Neural progenitor cell (in vitro differentiated cells): ENCODE data around the gene SLC35C1. TPM values are rescaled to one million over a fixed set of nuclear protein-coding genes. Genes with fewer than 3 reads are reported as not detected.

Source experiments
- DNase-seq: peaks from one replicate; pipeline ENCODE4 v3.0.0-alpha.2; 2016; ENCODE audit warnings: low spot score
- H2AFZ ChIP-seq: fragments of 200-600 bp; sonication (generic); replicated peaks from 2 replicates; pipeline ENCODE4 v1.6.1; 2016; ENCODE audit warnings: antibody characterized with exemption
- H3F3A ChIP-seq: fragments of 200-600 bp; sonication (generic); 2 replicates; pipeline ENCODE4 v1.6.1; 2016; ENCODE audit warnings: antibody characterized with exemption, low read depth
- H3K27ac ChIP-seq: fragments of 200-600 bp; sonication (generic); 2 replicates; pipeline ENCODE4 v1.5.1; 2016; ENCODE audit warnings: mild to moderate bottlenecking
- H3K27me3 ChIP-seq: fragments of 200-600 bp; sonication (generic); 2 replicates; pipeline ENCODE4 v1.6.1; 2016; ENCODE audit warnings: mild to moderate bottlenecking, moderate library complexity
- H3K36me3 ChIP-seq: fragments of 200-600 bp; sonication (generic); 2 replicates; pipeline ENCODE4 v1.5.1; 2016
- H3K4me1 ChIP-seq: fragments of 200-600 bp; sonication (generic); 2 replicates; pipeline ENCODE4 v1.6.1; 2016; ENCODE audit warnings: mixed run types
- H3K4me2 ChIP-seq: fragments of 200-600 bp; sonication (generic); 2 replicates; pipeline ENCODE4 v1.6.1; 2016
- H3K4me3 ChIP-seq: fragments of 200-600 bp; sonication (generic); 2 replicates; pipeline ENCODE4 v1.5.1; 2016
- H3K79me2 ChIP-seq: fragments of 200-600 bp; sonication (generic); 2 replicates; pipeline ENCODE4 v1.6.1; 2016; ENCODE audit warnings: low read depth
- H3K9ac ChIP-seq: fragments of 200-600 bp; sonication (generic); 2 replicates; pipeline ENCODE4 v1.6.1; 2016
- H3K9me3 ChIP-seq: fragments of 200-600 bp; sonication (generic); 2 replicates; pipeline ENCODE4 v1.5.1; 2016; ENCODE audit warnings: low read depth
- H4K20me1 ChIP-seq: fragments of 200-600 bp; sonication (generic); 2 replicates; pipeline ENCODE4 v1.6.1; 2016; ENCODE audit warnings: low read depth
- H3K27ac Mint-ChIP-seq: 3 replicates; pipeline ENCODE4 v1.8.0; 2021; ENCODE audit warnings: mixed read lengths
- H3K27me3 Mint-ChIP-seq: 2 replicates; pipeline ENCODE4 v1.8.0; 2022; ENCODE audit warnings: low read depth, mild to moderate bottlenecking, inconsistent platforms, moderate library complexity, mixed read lengths; ENCODE audit not compliant: insufficient read depth
- H3K36me3 Mint-ChIP-seq: 3 replicates; pipeline ENCODE4 v1.8.0; 2021; ENCODE audit warnings: mixed read lengths
- H3K4me1 Mint-ChIP-seq: 3 replicates; pipeline ENCODE4 v1.8.0; 2021; ENCODE audit warnings: mixed read lengths
- H3K4me3 Mint-ChIP-seq: 3 replicates; pipeline ENCODE4 v1.8.0; 2021; ENCODE audit warnings: mild to moderate bottlenecking, moderate library complexity, mixed read lengths
- H3K9me3 Mint-ChIP-seq: 3 replicates; pipeline ENCODE4 v1.8.0; 2020; ENCODE audit warnings: mixed read lengths
- EZH2 ChIP-seq: fragments of 200-600 bp; sonication (generic); IDR thresholded peaks from 2 replicates; pipeline ENCODE4 v1.6.1; 2017; ENCODE audit warnings: antibody characterized with exemption, mild to moderate bottlenecking, moderate library complexity
- EZH2phosphoT487 ChIP-seq: fragments of 200-600 bp; sonication (generic); IDR thresholded peaks from 2 replicates; pipeline ENCODE4 v1.6.1; 2017; ENCODE audit warnings: antibody characterized with exemption
- total RNA-seq: library from RNA; depleted of rRNA; stranded (reverse); fragments of >200 nt; gene quantifications from 2 replicates; pipeline ENCODE4 v1.2.3, GENCODE V29; 2015; ENCODE audit warnings: low replicate concordance
- TF ChIP-seq, protein P1 (sequence below): fragments of 200-600 bp; sonication (generic); IDR thresholded peaks from 2 replicates; pipeline ENCODE4 v1.5.1; 2017; ENCODE audit warnings: antibody characterized with exemption, mild to moderate bottlenecking

Gene SLC35C1
- total RNA-seq, 1 donor from 2014 or later = 1.3 TPM

DNA sequence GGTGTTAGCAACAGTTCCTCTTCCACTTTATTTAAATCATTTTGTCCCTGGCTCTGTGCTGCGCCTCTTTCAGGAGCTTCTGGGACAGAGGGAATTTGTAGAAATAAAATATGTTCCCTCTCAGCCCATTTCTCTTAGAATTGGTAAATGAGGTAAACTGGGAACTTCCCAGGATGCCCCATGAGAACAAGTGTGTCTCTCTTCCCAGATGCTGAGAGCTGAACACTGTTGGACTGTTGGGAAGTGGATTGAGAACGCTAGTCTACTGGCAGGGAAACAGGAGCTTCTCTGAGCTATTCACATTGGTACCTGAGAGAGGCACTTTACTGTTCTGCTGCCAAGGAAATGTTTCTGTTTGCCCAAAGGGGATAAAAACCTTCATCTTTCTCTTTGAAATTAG is 46.3 kb downstream of the SLC35C1 start:
- H3K27me3 Mint-ChIP-seq = peaks cover 10% of the 10 kb centered on the region
- H3K9ac ChIP-seq = no peak overlapping the region
- no peak overlapping the region for H3K4me3 ChIP-seq
- no peak for DNase-seq
- H3K79me2 ChIP-seq = peaks cover 30% of the 10 kb centered on the region
- peak overlapping the region; percentile 15 for H3K4me3 Mint-ChIP-seq
- peaks cover 2% of the 10 kb centered on the region for H3K36me3 Mint-ChIP-seq
- H3K36me3 ChIP-seq = no peaks in the 10 kb centered on the region
- H3F3A ChIP-seq = peaks cover 7% of the 10 kb centered on the region
- H2AFZ ChIP-seq = no peak overlapping the region
- no peaks in the 10 kb centered on the region for H3K9me3 Mint-ChIP-seq
- no peaks in the 10 kb centered on the region for H3K9me3 ChIP-seq
- H3K4me1 ChIP-seq = peaks cover 15% of the 10 kb centered on the region
- TF ChIP-seq, protein P1, sequence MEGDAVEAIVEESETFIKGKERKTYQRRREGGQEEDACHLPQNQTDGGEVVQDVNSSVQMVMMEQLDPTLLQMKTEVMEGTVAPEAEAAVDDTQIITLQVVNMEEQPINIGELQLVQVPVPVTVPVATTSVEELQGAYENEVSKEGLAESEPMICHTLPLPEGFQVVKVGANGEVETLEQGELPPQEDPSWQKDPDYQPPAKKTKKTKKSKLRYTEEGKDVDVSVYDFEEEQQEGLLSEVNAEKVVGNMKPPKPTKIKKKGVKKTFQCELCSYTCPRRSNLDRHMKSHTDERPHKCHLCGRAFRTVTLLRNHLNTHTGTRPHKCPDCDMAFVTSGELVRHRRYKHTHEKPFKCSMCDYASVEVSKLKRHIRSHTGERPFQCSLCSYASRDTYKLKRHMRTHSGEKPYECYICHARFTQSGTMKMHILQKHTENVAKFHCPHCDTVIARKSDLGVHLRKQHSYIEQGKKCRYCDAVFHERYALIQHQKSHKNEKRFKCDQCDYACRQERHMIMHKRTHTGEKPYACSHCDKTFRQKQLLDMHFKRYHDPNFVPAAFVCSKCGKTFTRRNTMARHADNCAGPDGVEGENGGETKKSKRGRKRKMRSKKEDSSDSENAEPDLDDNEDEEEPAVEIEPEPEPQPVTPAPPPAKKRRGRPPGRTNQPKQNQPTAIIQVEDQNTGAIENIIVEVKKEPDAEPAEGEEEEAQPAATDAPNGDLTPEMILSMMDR = no peak
- TF ChIP-seq EZH2phosphoT487 (no peak), EZH2 (no peak)
- H3K4me2 ChIP-seq = no peak overlapping the region
- H3K4me1 Mint-ChIP-seq = peaks cover 26% of the 10 kb centered on the region
- H3K27ac Mint-ChIP-seq = no peak overlapping the region
- no peak overlapping the region for H3K27ac ChIP-seq
- H4K20me1 ChIP-seq = peaks cover 75% of the 10 kb centered on the region
- H3K27me3 ChIP-seq = peaks cover 8% of the 10 kb centered on the region

DNA sequence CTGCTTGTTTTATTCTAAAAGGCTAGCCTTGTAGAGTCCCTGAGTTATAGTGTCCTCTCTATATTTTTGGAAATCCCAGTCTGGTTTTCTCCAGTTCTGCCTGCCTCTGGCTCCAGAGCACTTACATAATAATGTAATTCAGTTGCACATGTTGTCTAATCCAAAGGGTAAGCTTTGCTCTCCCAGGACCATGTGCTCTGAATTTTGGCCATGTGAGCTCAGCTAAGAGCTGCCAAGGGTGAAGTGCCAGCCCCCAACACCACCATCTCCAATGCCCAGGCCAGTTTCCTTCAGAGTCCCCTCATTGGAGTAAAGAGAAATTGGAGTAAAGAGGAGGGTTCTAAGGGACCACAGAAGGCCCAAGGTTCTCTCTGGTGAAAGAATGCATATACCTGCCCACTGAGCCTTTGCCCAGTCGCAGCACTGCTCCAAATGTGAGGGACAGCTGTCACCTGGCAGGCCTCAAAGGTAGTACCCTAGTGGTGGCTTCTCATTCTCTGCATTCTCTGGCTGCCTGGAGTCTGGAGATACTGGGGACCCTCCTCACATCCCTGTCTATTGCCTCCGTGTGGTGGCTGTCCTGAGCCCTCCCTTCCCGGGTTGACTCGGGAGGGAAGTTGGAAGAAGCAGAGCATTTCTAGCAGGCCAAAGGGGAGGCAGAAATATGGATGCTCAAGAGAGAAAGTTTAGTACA is 47.2 kb downstream of the SLC35C1 start:
- Histone ChIP-seq H3F3A (peaks cover 7% of the 10 kb centered on the region), H3K9me3 (no peaks in the 10 kb centered on the region), H3K27me3 (no peaks in the 10 kb centered on the region), H3K36me3 (no peaks in the 10 kb centered on the region), H2AFZ (no peak overlapping the region), H4K20me1 (peaks cover 75% of the 10 kb centered on the region), H3K9ac (peak overlapping the region; percentile 6), H3K4me2 (no peak overlapping the region), H3K79me2 (peaks cover 30% of the 10 kb centered on the region), H3K27ac (no peak overlapping the region), H3K4me1 (peaks cover 15% of the 10 kb centered on the region), H3K4me3 (no peak overlapping the region)
- Mint-ChIP-seq H3K27ac (no peak overlapping the region), H3K4me1 (peaks cover 24% of the 10 kb centered on the region), H3K4me3 (no peak overlapping the region), H3K36me3 (peaks cover 5% of the 10 kb centered on the region), H3K9me3 (no peaks in the 10 kb centered on the region), H3K27me3 (peaks cover 4% of the 10 kb centered on the region)
- DNase-seq = no peak
- TF ChIP-seq EZH2phosphoT487 = no peak
- TF ChIP-seq, protein P1 = no peak

DNA sequence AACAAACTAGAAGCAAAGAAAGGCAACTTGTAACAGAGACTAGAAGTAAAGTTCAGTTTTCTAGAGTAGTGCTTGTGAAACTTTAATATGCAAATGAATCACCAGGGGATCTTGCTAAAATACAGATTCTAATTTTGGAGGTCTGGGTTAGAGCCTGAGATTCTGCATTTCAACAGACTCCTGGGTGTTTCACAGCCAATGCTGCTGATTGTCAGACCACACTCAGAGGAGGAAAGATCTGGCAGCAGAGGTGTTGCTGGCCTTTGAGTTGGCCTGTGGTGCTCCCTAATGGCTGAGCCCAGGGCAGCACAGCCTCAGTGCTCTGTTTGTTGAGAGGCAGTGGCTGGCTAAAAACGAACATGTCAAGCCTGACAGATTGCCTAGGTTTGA is 47.8 kb downstream of the SLC35C1 start:
- Histone ChIP-seq H2AFZ (no peak overlapping the region), H3K4me1 (peaks cover 15% of the 10 kb centered on the region), H3K9me3 (no peaks in the 10 kb centered on the region), H3K36me3 (no peaks in the 10 kb centered on the region), H3F3A (peaks cover 7% of the 10 kb centered on the region), H3K9ac (no peak overlapping the region), H4K20me1 (peaks cover 73% of the 10 kb centered on the region), H3K4me3 (no peak overlapping the region), H3K4me2 (no peak overlapping the region), H3K79me2 (peaks cover 30% of the 10 kb centered on the region), H3K27me3 (no peaks in the 10 kb centered on the region), H3K27ac (no peak overlapping the region)
- Mint-ChIP-seq H3K36me3 (peaks cover 5% of the 10 kb centered on the region), H3K4me1 (peaks cover 24% of the 10 kb centered on the region), H3K27me3 (peaks cover 4% of the 10 kb centered on the region), H3K27ac (no peak overlapping the region), H3K9me3 (no peaks in the 10 kb centered on the region), H3K4me3 (no peak overlapping the region)
- TF ChIP-seq EZH2phosphoT487 = no peak
- DNase-seq = no peak
